GM23248 (cell line): ENCODE data around the gene ACTR2. TPM values are rescaled to one million over a fixed set of nuclear protein-coding genes. Genes with fewer than 3 reads are reported as not detected.
A peak's percentile ranks its signal among the peaks of the same experiment; 100 is the strongest.
"Not testable (repeated sequence)": the region's sequence is repeated elsewhere in the genome, so short reads cannot be mapped to it uniquely, and the experiment has no call there.

Experiments
- DNase-seq: peaks from one replicate; pipeline ENCODE4 v3.0.0-alpha.2; 2015
- H2AFZ ChIP-seq: fragments of 200-600 bp; sonication (generic); 2 replicates; pipeline ENCODE4 v1.6.1; 2016; ENCODE audit warnings: antibody characterized with exemption
- H3F3A ChIP-seq: fragments of 200-600 bp; sonication (generic); 2 replicates; pipeline ENCODE4 v1.6.1; 2016; ENCODE audit warnings: mild to moderate bottlenecking, antibody characterized with exemption, mixed run types; ENCODE audit not compliant: insufficient read depth
- H3K27ac ChIP-seq: fragments of 200-600 bp; sonication (generic); 2 replicates; pipeline ENCODE4 v1.5.1; 2016; ENCODE audit warnings: mild to moderate bottlenecking
- H3K27me3 ChIP-seq: fragments of 200-600 bp; sonication (generic); replicated peaks from 2 replicates; pipeline ENCODE4 v1.6.1; 2016; ENCODE audit warnings: mild to moderate bottlenecking; ENCODE audit not compliant: insufficient read depth
- H3K36me3 ChIP-seq: fragments of 200-600 bp; sonication (generic); 2 replicates; pipeline ENCODE4 v1.6.1; 2016; ENCODE audit warnings: low read depth, mild to moderate bottlenecking
- H3K4me1 ChIP-seq: fragments of 200-600 bp; sonication (generic); 2 replicates; pipeline ENCODE4 v1.6.1; 2016; ENCODE audit warnings: mild to moderate bottlenecking; ENCODE audit not compliant: insufficient read depth
- H3K4me2 ChIP-seq: fragments of 200-600 bp; sonication (generic); one replicate; pipeline ENCODE4 v1.6.1; 2016; ENCODE audit warnings: mild to moderate bottlenecking; ENCODE audit not compliant: unreplicated experiment
- H3K4me3 ChIP-seq: fragments of 200-600 bp; sonication (generic); 2 replicates; pipeline ENCODE4 v1.5.1; 2016; ENCODE audit warnings: mild to moderate bottlenecking
- H3K79me2 ChIP-seq: fragments of 200-600 bp; sonication (generic); 2 replicates; pipeline ENCODE4 v1.6.1; 2016; ENCODE audit warnings: mild to moderate bottlenecking; ENCODE audit not compliant: insufficient read depth
- H3K9ac ChIP-seq: fragments of 200-600 bp; sonication (generic); 2 replicates; pipeline ENCODE4 v1.6.1; 2016; ENCODE audit warnings: mild to moderate bottlenecking
- H3K9me2 ChIP-seq: fragments of 200-600 bp; sonication (generic); 2 replicates; pipeline ENCODE4 v1.6.1; 2016; ENCODE audit warnings: mixed run types, mild to moderate bottlenecking, moderate library complexity; ENCODE audit not compliant: insufficient read depth
- H3K9me3 ChIP-seq: fragments of 200-600 bp; sonication (generic); one replicate; pipeline ENCODE4 v1.6.1; 2017; ENCODE audit warnings: low read depth
- H4K20me1 ChIP-seq: fragments of 200-600 bp; sonication (generic); 2 replicates; pipeline ENCODE4 v1.6.0; 2016; ENCODE audit not compliant: insufficient read depth
- EZH2 ChIP-seq: fragments of 200-600 bp; sonication (generic); IDR thresholded peaks from 2 replicates; pipeline ENCODE4 v1.6.1; 2018; ENCODE audit warnings: antibody characterized with exemption, mild to moderate bottlenecking; ENCODE audit not compliant: insufficient read depth, poor library complexity, severe bottlenecking
- EZH2phosphoT487 ChIP-seq: fragments of 200-600 bp; sonication (generic); IDR thresholded peaks from 2 replicates; pipeline ENCODE4 v1.6.1; 2018; ENCODE audit warnings: antibody characterized with exemption, moderate library complexity, mild to moderate bottlenecking, low read depth; ENCODE audit not compliant: insufficient read depth
- WGBS, 2 experiments: methylation state at CpG; one replicate each; pipeline ENCODE4 v1.1.6; 2015 to 2017; ENCODE audit warnings: low lambda C conversion rate in 2 of 2, low coverage in 1 of 2; ENCODE audit errors: missing lambda C conversion rate in 2 of 2; 5-methylcytosine and 5-hydroxymethylcytosine counted together
- in situ Hi-C: fragments of 300-500 bp; cut with MboI; formaldehyde crosslinking; loops from 2 replicates; pipeline ENCODE4 v1.15.0; 2020
- polyA plus RNA-seq: library from polyadenylated mRNA; unstranded; fragments of >200 nt; fragmentation: Nextera tagmentation; extraction: Ambion mirVana; gene quantifications from 2 replicates; pipeline ENCODE4 v1.2.1, GENCODE V29; 2016
- total RNA-seq: library from RNA; depleted of rRNA; stranded (reverse); fragments of >200 nt; shearing (Covaris generic); gene quantifications from 2 replicates; pipeline ENCODE4 v1.2.3, GENCODE V29; 2014

Gene ACTR2
- total and polyA plus RNA-seq, 2 experiments from 2014 or later = 126 to 161 TPM

GRCh38 chr2:65252640-65253039 lies 25.0 kb downstream of the ACTR2 start:
- H4K20me1 ChIP-seq = no peaks in the 10 kb centered on the region
- H3K9me2 ChIP-seq = no peaks in the 10 kb centered on the region
- H3K79me2 ChIP-seq = peaks cover 98% of the 10 kb centered on the region
- H3K9me3 ChIP-seq = no peaks in the 10 kb centered on the region
- no peak for DNase-seq
- H3K4me1 ChIP-seq = peaks cover 4% of the 10 kb centered on the region
- no peak for TF ChIP-seq EZH2phosphoT487
- no peak for TF ChIP-seq EZH2
- H3F3A ChIP-seq = peaks cover 31% of the 10 kb centered on the region
- H3K4me3 ChIP-seq = no peak overlapping the region
- peaks cover 50% of the 10 kb centered on the region for H3K36me3 ChIP-seq
- no peak overlapping the region for H3K4me2 ChIP-seq
- no peaks in the 10 kb centered on the region for H3K27me3 ChIP-seq
- in situ Hi-C loops = no loop called here
- H2AFZ ChIP-seq = no peak overlapping the region
- H3K9ac ChIP-seq = no peak overlapping the region
- no peak overlapping the region for H3K27ac ChIP-seq

DNA sequence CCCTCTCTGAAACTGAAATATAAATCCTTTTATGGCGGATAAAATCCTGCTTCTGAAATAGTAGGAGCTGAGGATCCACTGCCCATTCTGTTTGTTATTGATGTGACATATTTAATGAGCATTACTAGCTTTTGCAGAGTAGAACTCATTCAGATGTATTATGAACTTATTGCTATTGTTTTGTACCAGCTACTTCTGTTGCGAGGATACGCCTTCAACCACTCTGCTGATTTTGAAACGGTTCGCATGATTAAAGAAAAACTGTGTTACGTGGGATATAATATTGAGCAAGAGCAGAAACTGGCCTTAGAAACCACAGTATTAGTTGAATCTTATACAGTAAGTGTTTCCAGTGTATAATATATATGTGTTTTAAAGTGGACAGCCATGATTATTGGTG lies 27.7 kb downstream of the ACTR2 start:
- in situ Hi-C loops = no loop called here
- 84 to 88% methylated on average over 6 of the region's 6 CpGs for WGBS, 2 experiments

GRCh38 chr2:65256054-65256453 lies 28.4 kb downstream of the ACTR2 start:
- in situ Hi-C loops = no loop called here
- 95 to 100% methylated on average over 1 of the region's 1 CpG for WGBS, 2 experiments
- Histone ChIP-seq H3F3A (peaks cover 37% of the 10 kb centered on the region), H3K27ac (no peak overlapping the region), H3K9ac (no peak overlapping the region), H3K4me2 (no peak overlapping the region), H3K4me1 (peaks cover 11% of the 10 kb centered on the region), H3K9me2 (no peaks in the 10 kb centered on the region), H3K36me3 (peaks cover 44% of the 10 kb centered on the region), H3K4me3 (no peak overlapping the region), H3K79me2 (peaks cover 98% of the 10 kb centered on the region), H3K9me3 (no peaks in the 10 kb centered on the region), H3K27me3 (no peaks in the 10 kb centered on the region), H4K20me1 (no peaks in the 10 kb centered on the region), H2AFZ (no peak overlapping the region)
- no peak for DNase-seq
- no peak for TF ChIP-seq EZH2
- no peak for TF ChIP-seq EZH2phosphoT487

More for the DNA sequence above, 27.7 kb downstream of the ACTR2 start:
- Histone ChIP-seq H3K27me3 (no peaks in the 10 kb centered on the region), H3K9ac (no peak overlapping the region), H3F3A (peaks cover 41% of the 10 kb centered on the region), H3K4me1 (peaks cover 11% of the 10 kb centered on the region), H3K4me3 (no peak overlapping the region), H3K9me2 (no peaks in the 10 kb centered on the region), H3K27ac (no peak overlapping the region), H4K20me1 (no peaks in the 10 kb centered on the region), H3K9me3 (no peaks in the 10 kb centered on the region), H3K4me2 (no peak overlapping the region), H3K36me3 (peaks cover 47% of the 10 kb centered on the region), H3K79me2 (peaks cover 98% of the 10 kb centered on the region), H2AFZ (no peak overlapping the region)
- no peak for TF ChIP-seq EZH2
- TF ChIP-seq EZH2phosphoT487 = no peak
- no peak for DNase-seq

GRCh38 chr2:65257866-65258265 lies 30.2 kb downstream of the ACTR2 start:
- peak; percentile 42 for DNase-seq
- Histone ChIP-seq H3K4me1 (peaks cover 21% of the 10 kb centered on the region), H3F3A (peaks cover 50% of the 10 kb centered on the region), H3K27ac (peak overlapping the region; percentile 53), H3K36me3 (peaks cover 36% of the 10 kb centered on the region), H3K79me2 (peaks cover 98% of the 10 kb centered on the region)
- in situ Hi-C loops, H3K9me2 ChIP-seq, H3K27me3 ChIP-seq, H4K20me1 ChIP-seq, H3K9me3 ChIP-seq, H3K4me3 ChIP-seq, H3K9ac ChIP-seq, H2AFZ ChIP-seq, H3K4me2 ChIP-seq: not testable (repeated sequence)

DNA sequence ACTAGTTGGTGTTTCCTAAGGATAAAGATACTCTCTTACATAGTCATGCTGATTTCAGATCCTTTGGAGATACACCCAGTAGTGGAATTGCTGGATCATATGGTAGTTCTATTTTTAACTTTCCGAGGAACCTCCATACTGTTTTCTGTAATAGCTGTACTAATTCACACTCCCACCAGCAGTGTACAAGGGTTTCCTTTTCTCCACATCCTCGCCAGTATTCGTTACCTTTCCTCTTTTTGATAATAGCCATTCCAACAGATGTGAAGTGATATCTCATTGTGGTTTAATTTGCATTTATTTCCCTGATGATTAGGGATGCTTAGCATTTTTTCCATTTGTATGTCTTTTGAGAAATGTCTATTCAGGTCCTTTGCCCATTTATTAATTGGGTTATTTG lies 34.0 kb downstream of the ACTR2 start:
- DNase-seq = peak; percentile 48
- Histone ChIP-seq H4K20me1 (no peaks in the 10 kb centered on the region), H3K4me2 (no peak overlapping the region), H3K79me2 (peaks cover 98% of the 10 kb centered on the region), H3K9me2 (no peaks in the 10 kb centered on the region), H2AFZ (no peak overlapping the region), H3K4me1 (peaks cover 34% of the 10 kb centered on the region), H3K36me3 (peaks cover 32% of the 10 kb centered on the region), H3K4me3 (no peak overlapping the region), H3K9me3 (no peaks in the 10 kb centered on the region), H3K27me3 (no peaks in the 10 kb centered on the region), H3F3A (peaks cover 55% of the 10 kb centered on the region), H3K9ac (no peak overlapping the region), H3K27ac (peak overlapping the region; percentile 5; the same call in 1 of the 2 replicates)
- TF ChIP-seq EZH2 = no peak
- no peak for TF ChIP-seq EZH2phosphoT487
- WGBS, 2 experiments = 70 to 77% methylated on average over 3 of the region's 3 CpGs
- in situ Hi-C loops = no loop called here
